Measurements from ENCODE around the gene CDH22. TPM values are rescaled to one million over a fixed set of nuclear protein-coding genes. Genes with fewer than 3 reads are reported as not detected.

The CDH22 gene
- total and polyA plus RNA-seq, 12 donors: 0.19 to 2.9 (median 0.97) TPM; not detected in 4

- no peaks in the 10 kb centered on the region for H3K9me3 ChIP-seq (replicated peaks in 1 of 3)
- H3K4me3 ChIP-seq: no peak overlapping the region
Measured at GRCh38 chr20:46219190-46219589, 89.1 kb downstream of the CDH22 start.

GRCh38 chr20:46218656-46219055, 89.6 kb downstream of the CDH22 start:
- no peak overlapping the region for H3K27ac ChIP-seq
- no peaks in the 10 kb centered on the region for H3K27me3 ChIP-seq
- intact Hi-C loops (cut with DNase I): no loop called here
- H3K4me1 ChIP-seq (replicated peaks in 1 of 2): peaks cover 0 to 10% of the 10 kb centered on the region in 2 donors
- H3K9me3 ChIP-seq (replicated peaks in 1 of 3): no peaks in the 10 kb centered on the region
- H3K36me3 ChIP-seq (replicated peaks in 1 of 2): no peaks in the 10 kb centered on the region
- TF ChIP-seq CTCF (IDR thresholded peaks at IDR 0.05) (no peak), POLR2A (IDR thresholded peaks at IDR 0.05) (no peak)
- 56 to 82% (median 66%) methylated on average over 3 to 9 of the region's 9 CpGs for WGBS, 4 donors
- no peak overlapping the region for H3K4me3 ChIP-seq
- DNase-seq: no peak

More at GRCh38 chr20:46219190-46219589, 89.1 kb downstream of the CDH22 start:
- H3K27ac ChIP-seq: no peak overlapping the region
- peaks cover 0 to 10% of the 10 kb centered on the region in 2 donors for H3K4me1 ChIP-seq (replicated peaks in 1 of 2)
- DNase-seq: no peak
- intact Hi-C loops (cut with DNase I): no loop called here
- H3K27me3 ChIP-seq: no peaks in the 10 kb centered on the region
- WGBS, 4 donors: 79 to 90% (median 86%) methylated on average over 4 of the region's 4 CpGs
- TF ChIP-seq CTCF (IDR thresholded peaks at IDR 0.05): no peak
- H3K36me3 ChIP-seq (replicated peaks in 1 of 2): no peaks in the 10 kb centered on the region

GRCh38 chr20:46217583-46217982, 90.7 kb downstream of the CDH22 start:
- H3K4me1 ChIP-seq (replicated peaks in 1 of 2): peaks cover 0 to 10% of the 10 kb centered on the region in 2 donors
- no peak for DNase-seq
- no peak overlapping the region for H3K4me3 ChIP-seq
- no peak for TF ChIP-seq POLR2A (IDR thresholded peaks at IDR 0.05)
- TF ChIP-seq CTCF (IDR thresholded peaks at IDR 0.05): no peak
- intact Hi-C loops (cut with DNase I): no loop called here
- H3K9me3 ChIP-seq (replicated peaks in 1 of 3): no peaks in the 10 kb centered on the region
- no peak overlapping the region for H3K27ac ChIP-seq
- no peaks in the 10 kb centered on the region for H3K27me3 ChIP-seq
- no peaks in the 10 kb centered on the region for H3K36me3 ChIP-seq (replicated peaks in 1 of 2)

- H3K27me3 ChIP-seq: no peaks in the 10 kb centered on the region
- no peak for TF ChIP-seq POLR2A (IDR thresholded peaks at IDR 0.05)
- no peak for TF ChIP-seq CTCF (IDR thresholded peaks at IDR 0.05)
- H3K9me3 ChIP-seq (replicated peaks in 1 of 3): no peaks in the 10 kb centered on the region
- no peak overlapping the region for H3K27ac ChIP-seq
- H3K4me1 ChIP-seq (replicated peaks in 1 of 2): peaks cover 0 to 10% of the 10 kb centered on the region in 2 donors
- no peaks in the 10 kb centered on the region for H3K36me3 ChIP-seq (replicated peaks in 1 of 2)
- intact Hi-C loops (cut with DNase I): no loop called here
- no peak overlapping the region for H3K4me3 ChIP-seq
- WGBS, 4 donors: 88 to 91% (median 90%) methylated on average over 18 to 22 of the region's 22 CpGs
- no peak for DNase-seq
Measured at GRCh38 chr20:46216770-46217464, 91.4 kb downstream of the CDH22 start.

Measured in adrenal gland (tissue), 12 donors.